RWPE1 (cell line): Measurements from ENCODE around the gene PANK4.

Experiments
- CTCF ChIA-PET: fragments of 350-600 bp; sonication (Branson Sonifier 250); formaldehyde crosslinking; extraction: SDS; loops from one replicate; lab custom pipeline; 2021; lab: Yijun Ruan, JAX
- POLR2A ChIA-PET: fragments of 400-600 bp; formaldehyde crosslinking; extraction: SDS; loops from one replicate; lab custom pipeline; 2020; ENCODE audit warnings: antibody characterized with exemption; ENCODE audit not compliant: low non-redundant PET; lab: Yijun Ruan, JAX
- DNase-seq: peaks from one replicate; pipeline ENCODE4 v3.0.0; 2012; ENCODE audit warnings: low spot score
- H3K27ac ChIP-seq: fragments of 450-650 bp; 2 replicates; pipeline ENCODE4 v1.5.1; 2017
- TF ChIP-seq, protein P1 (sequence below): fragments of 450-650 bp; conservative IDR thresholded peaks from 2 replicates; pipeline ENCODE4 v1.5.1; 2017; ENCODE audit warnings: low read depth, mild to moderate bottlenecking

The PANK4 gene

DNA sequence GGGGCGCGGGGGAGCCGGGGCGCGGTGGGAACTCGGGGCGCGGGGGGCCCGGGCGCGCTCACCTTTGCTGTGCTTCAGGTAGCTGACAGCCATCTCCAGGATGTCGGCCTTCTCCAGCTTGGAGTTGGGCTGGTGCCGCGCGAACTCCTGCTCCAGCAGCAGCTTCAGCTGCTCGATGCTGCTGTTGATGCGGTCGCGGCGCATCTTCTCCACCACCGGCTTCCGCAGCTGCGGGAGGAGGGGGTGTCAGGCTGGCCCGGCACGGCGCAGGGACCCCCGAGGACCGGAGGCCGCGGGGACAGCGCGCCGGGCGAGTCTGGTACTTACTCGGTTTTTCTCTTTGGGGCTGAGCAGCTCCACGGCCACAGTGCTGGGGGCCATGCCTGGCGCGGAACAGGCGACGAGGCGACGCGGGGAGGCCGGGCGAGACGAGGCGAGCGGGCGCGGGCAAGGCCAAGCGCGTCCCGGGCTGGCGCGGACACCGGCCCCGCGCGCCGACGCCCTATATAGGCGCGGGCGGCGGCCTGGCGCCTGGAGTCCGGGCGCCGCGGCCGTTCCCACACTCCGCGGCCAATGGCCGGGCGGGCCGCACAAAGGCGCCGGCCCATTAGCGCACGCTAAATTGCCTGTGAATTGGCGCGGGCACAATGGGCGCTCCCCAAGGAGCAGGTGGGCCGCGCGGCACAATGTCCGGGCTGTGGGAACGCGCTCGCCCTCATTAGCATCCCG, 3.6 kb upstream of the PANK4 start, which contains the start of gene HES5:
TSS of gene HES5 (minus strand) at position 480 of the 729 bp plus-strand sequence. CDS start at position 381, 99 bp downstream.
- ChIA-PET POLR2A (no interaction called here), CTCF (interaction anchor here (0.7 to 1.2 kb wide), 3 partner anchors 17 to 273 kb away, joined by 3 to 4 read pairs (median 4); no protein-coding TSS in a partner anchor)
- H3K27ac ChIP-seq: peak within 1 kb of the TSS; percentile 93
- DNase-seq: no peak
- TF ChIP-seq, protein P1, sequence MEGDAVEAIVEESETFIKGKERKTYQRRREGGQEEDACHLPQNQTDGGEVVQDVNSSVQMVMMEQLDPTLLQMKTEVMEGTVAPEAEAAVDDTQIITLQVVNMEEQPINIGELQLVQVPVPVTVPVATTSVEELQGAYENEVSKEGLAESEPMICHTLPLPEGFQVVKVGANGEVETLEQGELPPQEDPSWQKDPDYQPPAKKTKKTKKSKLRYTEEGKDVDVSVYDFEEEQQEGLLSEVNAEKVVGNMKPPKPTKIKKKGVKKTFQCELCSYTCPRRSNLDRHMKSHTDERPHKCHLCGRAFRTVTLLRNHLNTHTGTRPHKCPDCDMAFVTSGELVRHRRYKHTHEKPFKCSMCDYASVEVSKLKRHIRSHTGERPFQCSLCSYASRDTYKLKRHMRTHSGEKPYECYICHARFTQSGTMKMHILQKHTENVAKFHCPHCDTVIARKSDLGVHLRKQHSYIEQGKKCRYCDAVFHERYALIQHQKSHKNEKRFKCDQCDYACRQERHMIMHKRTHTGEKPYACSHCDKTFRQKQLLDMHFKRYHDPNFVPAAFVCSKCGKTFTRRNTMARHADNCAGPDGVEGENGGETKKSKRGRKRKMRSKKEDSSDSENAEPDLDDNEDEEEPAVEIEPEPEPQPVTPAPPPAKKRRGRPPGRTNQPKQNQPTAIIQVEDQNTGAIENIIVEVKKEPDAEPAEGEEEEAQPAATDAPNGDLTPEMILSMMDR: no peak

DNA sequence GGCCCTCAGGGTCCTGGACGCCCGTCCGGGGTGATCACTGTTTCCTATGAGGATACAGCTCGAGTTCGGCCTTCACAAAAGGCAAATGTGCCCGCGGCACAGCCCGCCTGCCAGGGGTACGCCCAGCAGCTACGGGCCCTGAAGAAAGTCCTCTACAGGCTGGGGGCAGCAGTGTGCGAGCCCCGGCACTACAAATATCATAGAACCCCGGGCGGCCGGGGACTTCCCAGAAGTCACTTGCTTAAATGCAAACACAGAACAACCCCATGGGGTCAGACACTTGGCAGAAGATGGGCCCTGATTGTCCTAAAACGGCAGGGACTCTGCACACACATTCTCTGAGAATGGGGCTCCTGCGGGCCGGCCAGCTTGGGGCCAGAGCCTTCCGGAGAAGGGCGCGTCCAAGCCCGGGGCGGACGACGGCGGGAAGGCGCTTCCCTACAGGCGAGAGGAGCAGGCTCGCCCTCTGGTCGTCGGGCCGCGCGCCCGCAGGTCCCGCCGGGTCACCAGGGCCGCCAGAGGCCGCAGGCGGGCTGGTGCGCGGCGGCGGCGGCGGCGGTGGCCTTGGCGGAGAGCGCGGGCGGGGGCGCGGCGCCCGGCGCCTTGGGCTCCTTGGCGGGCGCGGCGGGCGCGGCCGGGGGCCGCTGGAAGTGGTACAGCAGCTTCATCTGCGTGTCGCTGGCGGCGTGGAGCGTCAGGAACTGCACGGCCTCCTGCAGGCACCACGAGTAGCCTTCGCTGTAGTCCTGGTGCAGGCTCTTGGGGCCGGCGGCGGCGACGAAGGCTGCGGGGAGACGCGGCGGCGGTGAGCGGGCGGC, 2.8 kb upstream of the PANK4 start:
- H3K27ac ChIP-seq: peak overlapping the region; percentile 93; the same call in 1 of the 2 replicates
- TF ChIP-seq, protein P1: no peak
- POLR2A ChIA-PET: no interaction called here
- no peak for DNase-seq
- CTCF ChIA-PET: interaction anchor here (0.7 to 1.2 kb wide), 6 partner anchors 18 to 273 kb away, joined by 3 to 4 read pairs (median 3); no protein-coding TSS in a partner anchor

DNA sequence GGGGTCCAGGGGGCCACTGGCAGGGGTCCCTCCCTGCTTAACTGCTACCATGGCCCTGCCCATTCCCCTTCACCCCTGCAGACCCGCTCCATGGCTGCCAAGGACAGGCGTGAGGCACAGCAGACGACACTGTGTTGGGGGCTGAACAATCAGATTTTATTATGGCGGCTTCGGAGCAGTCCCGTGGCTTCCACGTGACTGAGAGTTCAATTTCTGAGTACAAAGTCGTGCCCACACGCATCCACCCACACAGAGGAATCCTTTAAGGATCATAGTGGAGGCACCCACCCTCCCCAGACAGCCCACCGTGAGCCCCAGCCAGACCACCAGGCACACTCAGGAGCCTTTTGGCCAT, 2.2 kb upstream of the PANK4 start:
- no peak for DNase-seq
- H3K27ac ChIP-seq: peak overlapping the region; percentile 93
- ChIA-PET POLR2A (no interaction called here), CTCF (interaction anchor here (0.7 kb wide), 2 partner anchors 23 to 36 kb away, joined by 3 read pairs; no protein-coding TSS in a partner anchor)
- TF ChIP-seq, protein P1: no peak

DNA sequence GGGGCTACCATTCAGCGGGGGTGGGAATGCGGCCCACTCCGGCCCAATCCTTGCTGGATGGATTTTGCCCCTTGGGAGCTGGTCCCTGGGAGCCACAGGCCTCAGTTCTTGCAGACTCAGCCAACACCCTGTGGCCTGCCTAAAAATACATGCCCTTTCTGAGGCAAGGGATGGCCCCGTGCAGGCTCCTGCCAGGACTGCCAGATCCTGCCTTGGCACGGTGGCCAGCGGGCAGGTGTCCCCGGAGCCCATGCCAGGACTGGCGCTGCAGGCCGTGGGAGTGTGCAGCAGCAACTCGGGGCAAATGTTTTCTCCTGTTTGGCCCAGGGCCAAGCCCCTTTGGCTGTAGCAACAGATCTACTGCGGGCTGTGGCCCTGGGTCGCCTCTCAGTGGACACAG, 1.6 kb upstream of the PANK4 start:
- ChIA-PET POLR2A (no interaction called here), CTCF (interaction anchor here (0.9 kb wide), 1 partner anchor 20 kb away, joined by 5 read pairs; no protein-coding TSS in a partner anchor)
- H3K27ac ChIP-seq: peak overlapping the region; percentile 93
- DNase-seq: no peak
- TF ChIP-seq, protein P1: no peak

DNA sequence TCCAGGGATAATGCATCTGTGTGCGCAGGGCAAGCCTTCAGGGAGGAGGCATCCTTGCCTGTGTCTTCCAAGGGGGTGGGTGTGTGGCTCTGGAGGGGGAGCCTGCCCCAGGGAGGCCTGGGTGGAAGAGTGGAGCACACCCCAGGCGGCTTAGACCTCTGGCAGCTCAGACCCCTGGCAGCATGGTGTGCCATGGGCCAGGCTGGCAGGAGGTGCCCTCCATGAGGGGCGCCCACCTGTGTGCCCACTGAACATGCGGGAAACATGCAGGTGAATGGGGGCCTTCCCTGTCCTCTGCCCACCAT, 1.1 kb upstream of the PANK4 start:
- peak overlapping the region; percentile 93 for H3K27ac ChIP-seq
- DNase-seq: no peak
- TF ChIP-seq, protein P1: no peak
- CTCF ChIA-PET: interaction anchor here (0.9 to 1.0 kb wide), 2 partner anchors 8 to 21 kb away, joined by 3 to 5 read pairs; no protein-coding TSS in a partner anchor
- POLR2A ChIA-PET: no interaction called here
